ENCODE measurements around the gene DPP10. TPM values are rescaled to one million over a fixed set of nuclear protein-coding genes. Genes with fewer than 3 reads are reported as not detected.

DPP10 gene
- total and polyA plus RNA-seq, 2 of the 13 experiments (the other 11 are each of a cell fraction or from before 2014, with no cell fraction given), result 0.95 to 1.7 TPM

DNA sequence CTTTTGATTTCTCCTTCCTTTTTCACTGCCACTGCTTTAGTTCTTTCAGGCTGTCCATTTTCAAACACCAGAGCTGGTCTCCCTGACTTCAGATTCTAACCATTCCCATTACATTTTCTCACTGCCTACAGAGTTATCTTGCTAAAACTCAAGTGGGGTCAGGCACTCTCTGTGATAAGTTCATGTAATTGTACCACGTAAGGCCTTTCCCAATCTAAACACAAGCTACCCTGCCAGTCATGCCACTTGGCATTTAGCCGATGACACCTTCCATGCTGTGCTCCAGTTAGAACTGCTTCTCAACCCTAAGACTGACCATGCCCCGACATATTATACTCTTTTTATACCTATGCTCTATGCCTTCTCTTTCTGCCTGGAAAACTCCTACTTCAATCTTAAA is 592.4 kb downstream of the DPP10 start:
- Histone ChIP-seq H3K79me2 (ENCODE audit: insufficient read depth, low read length) (no peaks in the 10 kb centered on the region), H3K9ac (ENCODE audit: insufficient read depth, low read depth, low read length) (no peak overlapping the region), H3K27me3 (ENCODE audit: control insufficient read depth in 1 of 2, insufficient read depth in 2 of 2, low read length in 2 of 2) (no peaks in the 10 kb centered on the region), H3K4me1 (ENCODE audit: insufficient read depth, low read length) (no peaks in the 10 kb centered on the region), H4K20me1 (ENCODE audit: insufficient read depth, low read length) (no peaks in the 10 kb centered on the region), H3K9me3 (ENCODE audit: low read length) (peaks cover 57% of the 10 kb centered on the region), H3K4me3 (replicated peaks in 1 of 3; ENCODE audit: insufficient read depth in 1 of 3, low read depth in 2 of 3, low read length in 3 of 3) (no peak overlapping the region), H3K27ac (ENCODE audit: extremely low read length, insufficient read depth, low read length) (no peak overlapping the region), H3K4me2 (ENCODE audit: low read depth, low read length) (no peak overlapping the region), H3K36me3 (replicated peaks in 1 of 2; ENCODE audit: control insufficient read depth in 1 of 2, insufficient read depth in 2 of 2, low read length in 2 of 2) (no peaks in the 10 kb centered on the region), H2AFZ (ENCODE audit: low read length) (no peak overlapping the region)
- in situ Hi-C loops (cut with HindIII; ENCODE audit: extremely low pct_ligation_motif_present, low pct_unique_long_range_greater_than_20kb), result no loop called here
- WGBS (ENCODE audit: low lambda C conversion rate), result 26% methylated on average over 3 of the region's 3 CpGs
- ChIA-PET CTCF (ENCODE audit: low intra/inter-chr PET ratio, low total read pairs) (no interaction called here), POLR2A (no interaction called here)
- BruUV-seq (replicated peaks), result no TSS peak
- FAIRE-seq, result no peak
- DNase-seq (ENCODE audit: low spot score), result no peak
- no peak for ATAC-seq
- intact Hi-C loops (cut with micrococcal nuclease; ENCODE audit: unreplicated experiment), result no loop called here
- TF ChIP-seq, protein P1, sequence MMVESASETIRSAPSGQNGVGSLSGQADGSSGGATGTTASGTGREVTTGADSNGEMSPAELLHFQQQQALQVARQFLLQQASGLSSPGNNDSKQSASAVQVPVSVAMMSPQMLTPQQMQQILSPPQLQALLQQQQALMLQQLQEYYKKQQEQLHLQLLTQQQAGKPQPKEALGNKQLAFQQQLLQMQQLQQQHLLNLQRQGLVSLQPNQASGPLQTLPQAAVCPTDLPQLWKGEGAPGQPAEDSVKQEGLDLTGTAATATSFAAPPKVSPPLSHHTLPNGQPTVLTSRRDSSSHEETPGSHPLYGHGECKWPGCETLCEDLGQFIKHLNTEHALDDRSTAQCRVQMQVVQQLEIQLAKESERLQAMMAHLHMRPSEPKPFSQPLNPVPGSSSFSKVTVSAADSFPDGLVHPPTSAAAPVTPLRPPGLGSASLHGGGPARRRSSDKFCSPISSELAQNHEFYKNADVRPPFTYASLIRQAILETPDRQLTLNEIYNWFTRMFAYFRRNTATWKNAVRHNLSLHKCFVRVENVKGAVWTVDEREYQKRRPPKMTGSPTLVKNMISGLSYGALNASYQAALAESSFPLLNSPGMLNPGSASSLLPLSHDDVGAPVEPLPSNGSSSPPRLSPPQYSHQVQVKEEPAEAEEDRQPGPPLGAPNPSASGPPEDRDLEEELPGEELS (CRISPR knock-in tag; IDR thresholded peaks at IDR 0.05), result no peak
- TF ChIP-seq, protein P2, sequence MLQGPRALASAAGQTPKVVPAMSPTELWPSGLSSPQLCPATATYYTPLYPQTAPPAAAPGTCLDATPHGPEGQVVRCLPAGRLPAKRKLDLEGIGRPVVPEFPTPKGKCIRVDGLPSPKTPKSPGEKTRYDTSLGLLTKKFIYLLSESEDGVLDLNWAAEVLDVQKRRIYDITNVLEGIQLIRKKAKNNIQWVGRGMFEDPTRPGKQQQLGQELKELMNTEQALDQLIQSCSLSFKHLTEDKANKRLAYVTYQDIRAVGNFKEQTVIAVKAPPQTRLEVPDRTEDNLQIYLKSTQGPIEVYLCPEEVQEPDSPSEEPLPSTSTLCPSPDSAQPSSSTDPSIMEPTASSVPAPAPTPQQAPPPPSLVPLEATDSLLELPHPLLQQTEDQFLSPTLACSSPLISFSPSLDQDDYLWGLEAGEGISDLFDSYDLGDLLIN (CRISPR knock-in tag; IDR thresholded peaks at IDR 0.05; ENCODE audit: borderline replicate concordance), result no peak
- no peak for TF ChIP-seq GPN1 (CRISPR knock-in tag; IDR thresholded peaks at IDR 0.05; ENCODE audit: borderline replicate concordance)
- TF ChIP-seq, protein P3, sequence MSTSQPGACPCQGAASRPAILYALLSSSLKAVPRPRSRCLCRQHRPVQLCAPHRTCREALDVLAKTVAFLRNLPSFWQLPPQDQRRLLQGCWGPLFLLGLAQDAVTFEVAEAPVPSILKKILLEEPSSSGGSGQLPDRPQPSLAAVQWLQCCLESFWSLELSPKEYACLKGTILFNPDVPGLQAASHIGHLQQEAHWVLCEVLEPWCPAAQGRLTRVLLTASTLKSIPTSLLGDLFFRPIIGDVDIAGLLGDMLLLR (CRISPR knock-in tag; IDR thresholded peaks at IDR 0.05), result no peak

DNA sequence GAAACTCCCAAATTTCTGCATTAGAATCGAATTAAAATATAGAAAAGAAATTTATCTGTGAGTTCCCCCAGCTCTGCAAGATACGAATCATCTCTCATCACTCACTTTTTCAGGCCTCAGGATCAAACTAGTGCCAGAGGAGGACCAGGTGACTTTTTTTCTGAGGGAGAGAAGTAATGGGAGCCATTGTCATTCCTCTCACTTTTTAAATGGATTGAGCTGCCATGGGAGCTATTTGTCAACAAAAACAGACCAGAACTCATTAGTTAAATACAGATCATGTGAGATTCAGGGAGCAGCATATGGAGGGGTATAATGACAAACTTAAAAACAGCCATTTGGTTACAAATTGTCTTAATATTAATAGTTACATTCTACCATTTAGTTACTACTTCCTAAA is 594.4 kb downstream of the DPP10 start:
- in situ Hi-C loops (cut with HindIII; ENCODE audit: extremely low pct_ligation_motif_present, low pct_unique_long_range_greater_than_20kb) (no loop called here), intact Hi-C loops (cut with micrococcal nuclease; ENCODE audit: unreplicated experiment) (no loop called here)
- no peak overlapping the region for H3K4me3 ChIP-seq (replicated peaks in 1 of 3; ENCODE audit: insufficient read depth in 1 of 3, low read depth in 2 of 3, low read length in 3 of 3)
- no peak overlapping the region for H3K9ac ChIP-seq (ENCODE audit: insufficient read depth, low read depth, low read length)
- ATAC-seq, result no peak
- no peak for DNase-seq (ENCODE audit: low spot score)
- no peaks in the 10 kb centered on the region for H4K20me1 ChIP-seq (ENCODE audit: insufficient read depth, low read length)
- no peaks in the 10 kb centered on the region for H3K36me3 ChIP-seq (replicated peaks in 1 of 2; ENCODE audit: control insufficient read depth in 1 of 2, insufficient read depth in 2 of 2, low read length in 2 of 2)
- H3K27me3 ChIP-seq (ENCODE audit: control insufficient read depth in 1 of 2, insufficient read depth in 2 of 2, low read length in 2 of 2), result no peaks in the 10 kb centered on the region
- H3K4me1 ChIP-seq (ENCODE audit: insufficient read depth, low read length), result no peaks in the 10 kb centered on the region
- FAIRE-seq, result no peak
- H3K79me2 ChIP-seq (ENCODE audit: insufficient read depth, low read length), result no peaks in the 10 kb centered on the region
- WGBS (ENCODE audit: low lambda C conversion rate), result 1% methylated on average over 2 of the region's 2 CpGs
- peaks cover 58% of the 10 kb centered on the region for H3K9me3 ChIP-seq (ENCODE audit: low read length)
- ChIA-PET CTCF (ENCODE audit: low intra/inter-chr PET ratio, low total read pairs) (no interaction called here), POLR2A (no interaction called here)
- H2AFZ ChIP-seq (ENCODE audit: low read length), result no peak overlapping the region
- BruUV-seq (replicated peaks), result no TSS peak
- H3K27ac ChIP-seq (ENCODE audit: extremely low read length, insufficient read depth, low read length), result no peak overlapping the region
- H3K4me2 ChIP-seq (ENCODE audit: low read depth, low read length), result no peak overlapping the region
- TF ChIP-seq, protein P4, sequence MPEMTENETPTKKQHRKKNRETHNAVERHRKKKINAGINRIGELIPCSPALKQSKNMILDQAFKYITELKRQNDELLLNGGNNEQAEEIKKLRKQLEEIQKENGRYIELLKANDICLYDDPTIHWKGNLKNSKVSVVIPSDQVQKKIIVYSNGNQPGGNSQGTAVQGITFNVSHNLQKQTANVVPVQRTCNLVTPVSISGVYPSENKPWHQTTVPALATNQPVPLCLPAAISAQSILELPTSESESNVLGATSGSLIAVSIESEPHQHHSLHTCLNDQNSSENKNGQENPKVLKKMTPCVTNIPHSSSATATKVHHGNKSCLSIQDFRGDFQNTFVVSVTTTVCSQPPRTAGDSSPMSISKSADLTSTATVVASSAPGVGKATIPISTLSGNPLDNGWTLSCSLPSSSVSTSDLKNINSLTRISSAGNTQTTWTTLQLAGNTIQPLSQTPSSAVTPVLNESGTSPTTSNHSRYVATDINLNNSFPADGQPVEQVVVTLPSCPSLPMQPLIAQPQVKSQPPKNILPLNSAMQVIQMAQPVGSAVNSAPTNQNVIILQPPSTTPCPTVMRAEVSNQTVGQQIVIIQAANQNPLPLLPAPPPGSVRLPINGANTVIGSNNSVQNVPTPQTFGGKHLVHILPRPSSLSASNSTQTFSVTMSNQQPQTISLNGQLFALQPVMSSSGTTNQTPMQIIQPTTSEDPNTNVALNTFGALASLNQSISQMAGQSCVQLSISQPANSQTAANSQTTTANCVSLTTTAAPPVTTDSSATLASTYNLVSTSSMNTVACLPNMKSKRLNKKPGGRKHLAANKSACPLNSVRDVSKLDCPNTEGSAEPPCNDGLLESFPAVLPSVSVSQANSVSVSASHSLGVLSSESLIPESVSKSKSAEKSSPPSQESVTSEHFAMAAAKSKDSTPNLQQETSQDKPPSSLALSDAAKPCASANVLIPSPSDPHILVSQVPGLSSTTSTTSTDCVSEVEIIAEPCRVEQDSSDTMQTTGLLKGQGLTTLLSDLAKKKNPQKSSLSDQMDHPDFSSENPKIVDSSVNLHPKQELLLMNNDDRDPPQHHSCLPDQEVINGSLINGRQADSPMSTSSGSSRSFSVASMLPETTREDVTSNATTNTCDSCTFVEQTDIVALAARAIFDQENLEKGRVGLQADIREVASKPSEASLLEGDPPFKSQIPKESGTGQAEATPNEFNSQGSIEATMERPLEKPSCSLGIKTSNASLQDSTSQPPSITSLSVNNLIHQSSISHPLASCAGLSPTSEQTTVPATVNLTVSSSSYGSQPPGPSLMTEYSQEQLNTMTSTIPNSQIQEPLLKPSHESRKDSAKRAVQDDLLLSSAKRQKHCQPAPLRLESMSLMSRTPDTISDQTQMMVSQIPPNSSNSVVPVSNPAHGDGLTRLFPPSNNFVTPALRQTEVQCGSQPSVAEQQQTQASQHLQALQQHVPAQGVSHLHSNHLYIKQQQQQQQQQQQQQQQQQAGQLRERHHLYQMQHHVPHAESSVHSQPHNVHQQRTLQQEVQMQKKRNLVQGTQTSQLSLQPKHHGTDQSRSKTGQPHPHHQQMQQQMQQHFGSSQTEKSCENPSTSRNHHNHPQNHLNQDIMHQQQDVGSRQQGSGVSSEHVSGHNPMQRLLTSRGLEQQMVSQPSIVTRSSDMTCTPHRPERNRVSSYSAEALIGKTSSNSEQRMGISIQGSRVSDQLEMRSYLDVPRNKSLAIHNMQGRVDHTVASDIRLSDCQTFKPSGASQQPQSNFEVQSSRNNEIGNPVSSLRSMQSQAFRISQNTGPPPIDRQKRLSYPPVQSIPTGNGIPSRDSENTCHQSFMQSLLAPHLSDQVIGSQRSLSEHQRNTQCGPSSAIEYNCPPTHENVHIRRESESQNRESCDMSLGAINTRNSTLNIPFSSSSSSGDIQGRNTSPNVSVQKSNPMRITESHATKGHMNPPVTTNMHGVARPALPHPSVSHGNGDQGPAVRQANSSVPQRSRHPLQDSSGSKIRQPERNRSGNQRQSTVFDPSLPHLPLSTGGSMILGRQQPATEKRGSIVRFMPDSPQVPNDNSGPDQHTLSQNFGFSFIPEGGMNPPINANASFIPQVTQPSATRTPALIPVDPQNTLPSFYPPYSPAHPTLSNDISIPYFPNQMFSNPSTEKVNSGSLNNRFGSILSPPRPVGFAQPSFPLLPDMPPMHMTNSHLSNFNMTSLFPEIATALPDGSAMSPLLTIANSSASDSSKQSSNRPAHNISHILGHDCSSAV (CRISPR knock-in tag; IDR thresholded peaks at IDR 0.05; ENCODE audit: borderline replicate concordance), result no peak
- TF ChIP-seq ZNF24 (IDR thresholded peaks at IDR 0.05), result no peak

Measured in HepG2 (cell line).